ENCODE data around the gene MDP1.
A peak's percentile ranks its signal among the peaks of the same experiment; 100 is the strongest.

The MDP1 gene

GRCh38 chr14:24179961-24180796, 35.7 kb downstream of the MDP1 start:
- no peak for DNase-seq (ENCODE audit: low read depth)

GRCh38 chr14:24179294-24179960, 36.4 kb downstream of the MDP1 start:
- no peak for DNase-seq (ENCODE audit: low read depth)

GRCh38 chr14:24178399-24179178, 37.3 kb downstream of the MDP1 start:
- DNase-seq (ENCODE audit: low read depth), result no peak

GRCh38 chr14:24177891-24178290, 38.0 kb downstream of the MDP1 start:
- no peak for DNase-seq (ENCODE audit: low read depth)

- DNase-seq (ENCODE audit: low read depth), result no peak
These were observed 38.6 kb downstream of the MDP1 start for GRCh38 chr14:24177041-24177825.

GRCh38 chr14:24176599-24176998, 39.3 kb downstream of the MDP1 start:
- no peak for DNase-seq (ENCODE audit: low read depth)

- no peak for DNase-seq (ENCODE audit: low read depth)
These were observed 43.0 kb downstream of the MDP1 start for GRCh38 chr14:24172871-24173281.

- no peak for DNase-seq (ENCODE audit: low read depth)
These were observed 43.5 kb downstream of the MDP1 start for GRCh38 chr14:24172261-24172860.

- peak; percentile 72 for DNase-seq (ENCODE audit: low read depth)
These were observed 44.2 kb downstream of the MDP1 start, which contains the start of gene REC8 for GRCh38 chr14:24171422-24172260. TSS of gene REC8 (plus strand) at chr14:24172080. CDS start at chr14:24172553, 473 bp downstream.

- no peak for DNase-seq (ENCODE audit: low read depth)
These were observed 48.3 kb downstream of the MDP1 start for GRCh38 chr14:24167469-24168114.

- no peak for DNase-seq (ENCODE audit: low read depth)
These were observed 50.1 kb downstream of the MDP1 start for GRCh38 chr14:24165785-24166184.

- DNase-seq (ENCODE audit: low read depth), result no peak
These were observed 51.3 kb downstream of the MDP1 start for GRCh38 chr14:24164518-24164991.
